ENCODE data around the gene ATP2A1. TPM values are rescaled to one million over a fixed set of nuclear protein-coding genes. Genes with fewer than 3 reads are reported as not detected.

ATP2A1 gene
- total and polyA plus RNA-seq, 4 donors: 0.34 to 0.92 (median 0.44) TPM

DNA sequence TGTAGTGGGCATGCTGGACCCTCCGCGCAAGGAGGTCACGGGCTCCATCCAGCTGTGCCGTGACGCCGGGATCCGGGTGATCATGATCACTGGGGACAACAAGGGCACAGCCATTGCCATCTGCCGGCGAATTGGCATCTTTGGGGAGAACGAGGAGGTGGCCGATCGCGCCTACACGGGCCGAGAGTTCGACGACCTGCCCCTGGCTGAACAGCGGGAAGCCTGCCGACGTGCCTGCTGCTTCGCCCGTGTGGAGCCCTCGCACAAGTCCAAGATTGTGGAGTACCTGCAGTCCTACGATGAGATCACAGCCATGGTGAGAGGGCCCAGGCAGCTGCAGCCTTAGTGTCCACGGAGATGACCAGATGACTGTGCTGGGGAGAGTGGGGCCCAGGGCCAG is 22.3 kb downstream of the ATP2A1 start:
- no peaks in the 10 kb centered on the region for H3K4me1 ChIP-seq (ENCODE audit: control insufficient read depth in 5 of 5, insufficient read depth in 5 of 5, low read length in 5 of 5)
- no peak overlapping the region for H3K27ac ChIP-seq (ENCODE audit: low read depth in 1 of 2, low read length in 1 of 2)
- 91 to 96% methylated on average over 25 of the region's 25 CpGs for WGBS, 2 donors
- H3K9ac ChIP-seq (ENCODE audit: insufficient read depth in 1 of 2, low read length in 2 of 2): no peak overlapping the region
- no peaks in the 10 kb centered on the region for H3K27me3 ChIP-seq (ENCODE audit: control insufficient read depth in 3 of 3, insufficient read depth in 3 of 3, low read length in 2 of 3)
- no peak overlapping the region for H3K4me3 ChIP-seq
- no peaks in the 10 kb centered on the region for H3K9me3 ChIP-seq (ENCODE audit: control insufficient read depth in 4 of 4, insufficient read depth in 3 of 4, low read length in 3 of 4)
- DNase-seq: no peak
- H3K36me3 ChIP-seq (ENCODE audit: control insufficient read depth in 4 of 4, insufficient read depth in 4 of 4, low read length in 4 of 4): peaks cover 0 to 18% (median 1%) of the 10 kb centered on the region in 4 donors
- TF ChIP-seq, protein P1, sequence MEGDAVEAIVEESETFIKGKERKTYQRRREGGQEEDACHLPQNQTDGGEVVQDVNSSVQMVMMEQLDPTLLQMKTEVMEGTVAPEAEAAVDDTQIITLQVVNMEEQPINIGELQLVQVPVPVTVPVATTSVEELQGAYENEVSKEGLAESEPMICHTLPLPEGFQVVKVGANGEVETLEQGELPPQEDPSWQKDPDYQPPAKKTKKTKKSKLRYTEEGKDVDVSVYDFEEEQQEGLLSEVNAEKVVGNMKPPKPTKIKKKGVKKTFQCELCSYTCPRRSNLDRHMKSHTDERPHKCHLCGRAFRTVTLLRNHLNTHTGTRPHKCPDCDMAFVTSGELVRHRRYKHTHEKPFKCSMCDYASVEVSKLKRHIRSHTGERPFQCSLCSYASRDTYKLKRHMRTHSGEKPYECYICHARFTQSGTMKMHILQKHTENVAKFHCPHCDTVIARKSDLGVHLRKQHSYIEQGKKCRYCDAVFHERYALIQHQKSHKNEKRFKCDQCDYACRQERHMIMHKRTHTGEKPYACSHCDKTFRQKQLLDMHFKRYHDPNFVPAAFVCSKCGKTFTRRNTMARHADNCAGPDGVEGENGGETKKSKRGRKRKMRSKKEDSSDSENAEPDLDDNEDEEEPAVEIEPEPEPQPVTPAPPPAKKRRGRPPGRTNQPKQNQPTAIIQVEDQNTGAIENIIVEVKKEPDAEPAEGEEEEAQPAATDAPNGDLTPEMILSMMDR (IDR thresholded peaks at IDR 0.05; ENCODE audit: control extremely low read depth, extremely low read depth): no peak
- ATAC-seq (ENCODE audit: insufficient read depth, low FRiP score): no peak

DNA sequence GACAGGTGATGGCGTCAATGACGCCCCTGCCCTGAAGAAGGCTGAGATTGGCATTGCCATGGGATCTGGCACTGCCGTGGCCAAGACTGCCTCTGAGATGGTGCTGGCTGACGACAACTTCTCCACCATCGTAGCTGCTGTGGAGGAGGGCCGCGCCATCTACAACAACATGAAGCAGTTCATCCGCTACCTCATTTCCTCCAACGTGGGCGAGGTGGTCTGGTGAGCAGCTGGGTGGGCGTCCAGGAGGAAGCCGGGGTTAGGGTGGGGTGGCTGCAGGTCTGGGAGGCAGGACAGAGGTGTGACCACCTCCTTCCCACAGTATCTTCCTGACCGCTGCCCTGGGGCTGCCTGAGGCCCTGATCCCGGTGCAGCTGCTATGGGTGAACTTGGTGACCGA is 23.6 kb downstream of the ATP2A1 start:
- TF ChIP-seq, protein P1 (IDR thresholded peaks at IDR 0.05; ENCODE audit: control extremely low read depth, extremely low read depth): no peak
- no peak overlapping the region for H3K27ac ChIP-seq (ENCODE audit: low read depth in 1 of 2, low read length in 1 of 2)
- H3K9ac ChIP-seq (ENCODE audit: insufficient read depth in 1 of 2, low read length in 2 of 2): no peak overlapping the region
- no peaks in the 10 kb centered on the region for H3K27me3 ChIP-seq (ENCODE audit: control insufficient read depth in 3 of 3, insufficient read depth in 3 of 3, low read length in 2 of 3)
- no peak overlapping the region for H3K4me3 ChIP-seq
- no peak for DNase-seq
- H3K36me3 ChIP-seq (ENCODE audit: control insufficient read depth in 4 of 4, insufficient read depth in 4 of 4, low read length in 4 of 4): peaks cover 0 to 23% (median 1%) of the 10 kb centered on the region in 4 donors
- H3K9me3 ChIP-seq (ENCODE audit: control insufficient read depth in 4 of 4, insufficient read depth in 3 of 4, low read length in 3 of 4): no peaks in the 10 kb centered on the region
- WGBS, 2 donors: 80 to 81% methylated on average over 15 of the region's 15 CpGs
- ATAC-seq (ENCODE audit: insufficient read depth, low FRiP score): no peak
- no peaks in the 10 kb centered on the region for H3K4me1 ChIP-seq (ENCODE audit: control insufficient read depth in 5 of 5, insufficient read depth in 5 of 5, low read length in 5 of 5)

DNA sequence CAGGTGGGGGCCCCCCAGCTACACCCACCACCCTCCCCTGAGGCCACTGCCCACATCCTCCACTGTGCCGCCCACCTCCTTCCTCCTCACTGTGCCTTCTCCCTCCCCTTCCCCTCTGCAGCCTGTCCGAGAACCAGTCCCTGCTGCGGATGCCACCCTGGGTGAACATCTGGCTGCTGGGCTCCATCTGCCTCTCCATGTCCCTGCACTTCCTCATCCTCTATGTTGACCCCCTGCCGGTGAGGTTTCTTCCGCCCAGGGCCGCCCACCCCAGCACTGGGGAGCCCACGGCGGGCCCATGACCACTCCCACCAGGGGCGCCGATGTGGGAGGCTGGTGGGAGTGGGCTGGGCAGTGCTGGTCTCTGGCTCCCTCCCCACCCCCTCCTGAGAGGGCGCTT is 24.6 kb downstream of the ATP2A1 start:
- Histone ChIP-seq H3K4me1 (ENCODE audit: control insufficient read depth in 5 of 5, insufficient read depth in 5 of 5, low read length in 5 of 5) (no peaks in the 10 kb centered on the region), H3K36me3 (ENCODE audit: control insufficient read depth in 4 of 4, insufficient read depth in 4 of 4, low read length in 4 of 4) (peaks cover 0 to 26% (median 1%) of the 10 kb centered on the region in 4 donors), H3K9me3 (ENCODE audit: control insufficient read depth in 4 of 4, insufficient read depth in 3 of 4, low read length in 3 of 4) (no peaks in the 10 kb centered on the region), H3K27ac (ENCODE audit: low read depth in 1 of 2, low read length in 1 of 2) (no peak overlapping the region), H3K9ac (ENCODE audit: insufficient read depth in 1 of 2, low read length in 2 of 2) (no peak overlapping the region), H3K4me3 (no peak overlapping the region), H3K27me3 (ENCODE audit: control insufficient read depth in 3 of 3, insufficient read depth in 3 of 3, low read length in 2 of 3) (no peaks in the 10 kb centered on the region)
- 28 to 58% methylated on average over 11 of the region's 11 CpGs for WGBS, 2 donors
- ATAC-seq (ENCODE audit: insufficient read depth, low FRiP score) (no peak), DNase-seq (no peak)
- TF ChIP-seq, protein P1 (IDR thresholded peaks at IDR 0.05; ENCODE audit: control extremely low read depth, extremely low read depth): no peak
